GM10248 (cell line): Measurements from ENCODE around the gene CECR2.
"Not testable (repeated sequence)": the region's sequence is repeated elsewhere in the genome, so short reads cannot be mapped to it uniquely, and the experiment has no call there.

Experiments used
- CTCF ChIA-PET: fragments of 300-600 bp; sonication (Branson Sonifier 250); formaldehyde crosslinking; extraction: SDS; loops from one replicate; lab custom pipeline; 2021; ENCODE audit warnings: antibody characterized with exemption; lab: Yijun Ruan, JAX
- POLR2A ChIA-PET: fragments of 350-650 bp; sonication (Branson Sonifier 250); formaldehyde crosslinking; extraction: SDS; loops from one replicate; lab custom pipeline; 2020; ENCODE audit warnings: antibody characterized with exemption; lab: Yijun Ruan, JAX
- DNase-seq: peaks from one replicate; pipeline ENCODE4 v3.0.0; 2012; ENCODE audit errors: extremely low spot score
- TF ChIP-seq, protein P1 (sequence below): IDR thresholded peaks from 2 replicates; pipeline ENCODE4 v1.5.1; 2012; ENCODE audit warnings: mild to moderate bottlenecking, low read depth; ENCODE audit errors: extremely low read depth, missing control alignments, control extremely low read depth

Gene CECR2

DNA sequence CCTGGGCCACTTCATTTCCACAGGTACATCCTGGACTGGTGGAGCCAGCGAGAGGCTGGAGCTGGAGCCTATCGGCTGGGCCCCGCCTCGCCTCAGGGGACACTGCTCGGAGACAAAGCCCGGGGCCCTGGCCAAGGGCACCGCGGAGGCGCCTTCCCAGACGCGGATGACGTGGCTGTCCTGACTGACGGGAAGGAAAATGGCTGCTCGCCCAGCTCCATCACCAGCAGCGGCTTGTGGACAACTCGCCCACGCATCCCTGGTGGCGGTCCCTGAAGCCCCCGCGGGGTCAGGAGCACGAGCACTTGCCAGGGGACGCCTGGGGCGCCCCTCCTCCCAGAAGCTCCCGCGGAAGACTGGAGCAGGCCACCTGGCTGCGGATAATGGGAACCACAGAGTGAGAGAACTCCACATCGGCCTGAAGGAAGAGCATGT lies 49.6 kb downstream of the CECR2 start:
- DNase-seq = no peak
- ChIA-PET CTCF (interaction anchor here (1.0 to 1.7 kb wide), 2 partner anchors 10 to 12 kb away, joined by 3 read pairs; no protein-coding TSS in a partner anchor), POLR2A (no interaction called here)
- TF ChIP-seq, protein P1, sequence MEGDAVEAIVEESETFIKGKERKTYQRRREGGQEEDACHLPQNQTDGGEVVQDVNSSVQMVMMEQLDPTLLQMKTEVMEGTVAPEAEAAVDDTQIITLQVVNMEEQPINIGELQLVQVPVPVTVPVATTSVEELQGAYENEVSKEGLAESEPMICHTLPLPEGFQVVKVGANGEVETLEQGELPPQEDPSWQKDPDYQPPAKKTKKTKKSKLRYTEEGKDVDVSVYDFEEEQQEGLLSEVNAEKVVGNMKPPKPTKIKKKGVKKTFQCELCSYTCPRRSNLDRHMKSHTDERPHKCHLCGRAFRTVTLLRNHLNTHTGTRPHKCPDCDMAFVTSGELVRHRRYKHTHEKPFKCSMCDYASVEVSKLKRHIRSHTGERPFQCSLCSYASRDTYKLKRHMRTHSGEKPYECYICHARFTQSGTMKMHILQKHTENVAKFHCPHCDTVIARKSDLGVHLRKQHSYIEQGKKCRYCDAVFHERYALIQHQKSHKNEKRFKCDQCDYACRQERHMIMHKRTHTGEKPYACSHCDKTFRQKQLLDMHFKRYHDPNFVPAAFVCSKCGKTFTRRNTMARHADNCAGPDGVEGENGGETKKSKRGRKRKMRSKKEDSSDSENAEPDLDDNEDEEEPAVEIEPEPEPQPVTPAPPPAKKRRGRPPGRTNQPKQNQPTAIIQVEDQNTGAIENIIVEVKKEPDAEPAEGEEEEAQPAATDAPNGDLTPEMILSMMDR = no peak

GRCh38 chr22:17419348-17419747 lies 50.1 kb downstream of the CECR2 start:
- CTCF ChIA-PET = interaction anchor here (1.0 to 1.7 kb wide), 2 partner anchors 9 to 13 kb away, joined by 3 read pairs; no protein-coding TSS in a partner anchor
- POLR2A ChIA-PET = no interaction called here

DNA sequence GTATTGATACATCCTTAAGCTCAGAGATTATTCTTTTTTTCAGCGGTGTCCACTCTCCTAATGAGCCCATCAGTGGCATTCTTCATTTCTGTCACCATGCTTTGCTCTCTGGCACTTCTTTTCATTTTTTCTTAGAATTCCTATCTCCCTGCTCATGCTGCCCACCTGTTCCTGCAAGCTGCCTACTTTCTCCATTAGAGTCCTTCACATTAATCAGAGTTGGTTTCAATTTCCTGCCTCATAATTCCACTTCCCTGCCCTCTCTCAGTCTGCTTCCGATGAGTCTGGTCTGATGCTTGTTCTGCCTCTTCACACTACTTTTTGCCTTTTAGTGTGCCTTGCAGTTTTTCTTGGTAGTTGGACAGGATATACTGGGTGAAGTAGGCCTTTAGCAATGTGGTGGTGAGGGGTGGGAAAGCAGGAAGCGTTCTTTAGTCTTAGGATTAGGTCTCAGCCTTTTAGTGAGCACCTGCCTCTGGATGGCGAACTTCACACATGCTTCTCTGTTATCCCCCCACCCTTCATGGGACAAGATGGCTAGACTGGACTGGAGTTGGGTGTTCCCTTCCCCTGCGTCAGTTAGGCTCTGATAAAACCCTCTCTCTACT lies 53.6 kb downstream of the CECR2 start:
- POLR2A ChIA-PET = no interaction called here
- DNase-seq = no peak
- TF ChIP-seq, protein P1 = no peak
- CTCF ChIA-PET = no interaction called here

More at GRCh38 chr22:17419348-17419747, 50.1 kb downstream of the CECR2 start:
- TF ChIP-seq, protein P1 = no peak
- DNase-seq = no peak

GRCh38 chr22:17423616-17424015 lies 54.4 kb downstream of the CECR2 start:
- CTCF ChIA-PET = no interaction called here

DNA sequence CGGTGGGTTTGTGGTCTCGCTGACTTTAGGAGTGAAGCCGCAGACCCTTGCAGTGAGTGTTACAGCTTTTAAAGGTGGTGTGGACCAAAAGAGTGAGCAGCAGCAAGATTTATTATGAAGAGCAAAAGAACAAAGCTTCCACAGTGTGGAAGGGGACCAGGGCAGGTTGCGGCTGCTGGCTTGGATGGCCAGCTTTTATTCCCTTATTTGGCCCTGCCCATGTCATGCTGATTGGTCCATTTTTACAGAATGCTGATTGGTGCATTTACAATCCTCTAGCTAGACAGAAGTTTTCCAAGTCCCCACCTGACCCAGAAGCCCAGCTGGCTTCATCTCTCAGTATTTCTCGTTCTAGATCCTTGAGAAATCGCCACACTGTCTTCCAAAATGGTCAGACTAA lies 58.3 kb downstream of the CECR2 start:
- POLR2A ChIA-PET, DNase-seq: not testable (repeated sequence)
- CTCF ChIA-PET = interaction anchor here (1.7 kb wide), 1 partner anchor 256 kb away, joined by 5 read pairs; no protein-coding TSS in a partner anchor

More at GRCh38 chr22:17423616-17424015, 54.4 kb downstream of the CECR2 start:
- DNase-seq = no peak
- POLR2A ChIA-PET = no interaction called here
- TF ChIP-seq, protein P1 = no peak

- ChIA-PET POLR2A (no interaction called here), CTCF (no interaction called here)
- TF ChIP-seq, protein P1 = no peak
- DNase-seq = no peak
Measured at GRCh38 chr22:17429516-17429915, 60.3 kb downstream of the CECR2 start.

DNA sequence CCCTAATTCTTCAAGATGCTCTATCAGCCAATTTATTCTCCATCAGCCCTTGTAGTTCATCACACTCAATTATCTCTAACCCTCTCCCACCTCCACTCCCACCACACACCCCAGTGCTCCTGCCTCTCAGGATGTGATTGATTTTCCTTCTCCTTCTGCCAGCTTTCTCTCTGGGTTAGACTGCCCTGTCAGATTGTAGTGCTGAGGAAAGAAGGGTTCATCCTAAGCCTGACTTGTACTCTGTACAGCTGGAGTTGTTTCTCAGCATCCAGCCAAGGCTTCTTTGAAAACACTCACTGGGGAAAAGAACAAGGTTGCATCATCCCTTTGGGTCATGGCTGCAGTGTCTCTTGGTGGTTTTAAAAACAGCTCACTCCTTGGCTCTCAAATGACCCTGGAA lies 61.2 kb downstream of the CECR2 start:
- CTCF ChIA-PET = no interaction called here
- TF ChIP-seq, protein P1 = no peak
- no peak for DNase-seq
- POLR2A ChIA-PET = no interaction called here
